ENCODE results near the gene CRIP1.

Gene CRIP1

GRCh38 chr14:105519946-105520698 is 33.4 kb downstream of the CRIP1 start:
- DNase-seq, result no peak

GRCh38 chr14:105525326-105525725 is 38.6 kb downstream of the CRIP1 start:
- DNase-seq, result no peak

DNA sequence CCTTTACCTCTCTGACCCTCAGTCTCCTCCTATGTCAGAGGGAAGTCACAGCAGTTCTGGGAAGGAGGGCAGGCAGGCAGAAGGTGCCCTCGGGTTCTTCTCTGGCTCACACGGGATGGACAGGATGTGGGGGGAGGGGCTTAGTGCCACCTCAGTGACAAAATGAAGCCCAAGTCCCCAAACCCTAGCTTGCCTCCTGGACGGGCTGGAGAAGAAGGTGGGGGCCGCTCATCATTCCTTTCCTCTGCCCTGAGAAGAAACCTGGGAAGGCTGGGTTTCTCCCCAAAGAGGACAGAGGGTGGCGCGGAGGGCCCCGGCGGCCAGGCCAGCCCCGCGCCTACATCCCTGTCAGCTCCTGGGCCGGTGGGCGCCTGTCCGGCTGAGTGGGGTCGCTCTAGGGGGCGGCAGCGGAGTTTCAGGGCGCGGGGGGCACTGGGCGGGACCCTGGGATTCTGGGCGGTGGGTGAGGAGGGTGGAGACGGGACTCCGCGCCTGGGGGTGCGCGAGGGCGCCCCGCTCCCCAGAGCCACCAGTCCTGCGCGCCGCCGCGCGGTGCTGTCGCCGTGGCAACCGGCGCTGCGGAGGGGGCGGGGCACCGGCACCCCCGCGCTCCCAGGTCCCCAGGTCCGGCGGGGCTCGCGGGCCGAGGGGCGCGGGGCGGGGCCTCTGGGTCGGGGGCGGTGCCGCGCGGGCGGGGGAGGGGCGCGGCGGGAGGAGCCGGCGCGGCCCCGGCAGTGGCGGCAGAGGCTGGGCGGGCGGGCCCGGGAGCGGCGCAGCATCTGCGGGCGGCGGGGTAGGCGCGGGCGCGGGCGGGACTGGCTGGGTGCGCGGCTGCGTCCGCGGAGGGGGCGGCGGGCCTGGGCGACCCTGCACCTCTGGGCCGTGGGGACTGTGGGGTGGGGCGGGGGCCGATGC is 39.4 kb downstream of the CRIP1 start, which contains the start of gene TMEM121:
Gene TMEM121 (plus strand): TSS at position 723 of the 915 bp plus-strand sequence. CDS start 2,252 bp downstream, outside the sequence.
- peak; percentile 61 for DNase-seq

DNA sequence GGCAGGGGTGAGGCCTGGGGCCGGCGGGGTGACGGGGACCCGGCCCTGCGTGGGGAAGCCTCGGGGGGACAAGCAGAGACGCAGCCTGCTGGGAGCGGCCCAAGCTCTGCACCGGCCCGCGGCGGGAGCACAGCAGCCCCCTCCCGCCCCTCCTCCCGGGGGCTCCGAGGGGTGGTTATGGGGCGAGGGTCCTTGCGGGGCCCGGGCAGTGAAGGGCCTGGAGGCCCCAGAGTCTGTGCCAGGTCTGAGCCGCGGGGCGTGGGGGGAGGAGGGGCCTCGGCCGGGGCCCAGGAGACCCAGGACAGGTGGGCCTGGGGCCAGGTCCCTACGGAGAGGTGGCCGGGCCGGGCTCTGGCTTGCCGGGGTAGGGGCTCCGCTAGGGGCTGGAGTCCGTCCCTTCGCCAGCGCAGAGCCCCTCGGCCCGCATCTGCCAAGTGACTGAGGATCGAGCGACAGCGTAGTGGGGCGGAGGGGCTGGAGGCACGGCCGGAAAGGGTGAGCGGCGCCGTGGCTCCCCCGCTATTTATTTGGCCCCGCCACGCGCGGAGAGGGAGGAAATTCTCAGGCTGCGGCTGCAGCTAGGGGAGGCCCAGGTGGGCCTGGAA is 40.2 kb downstream of the CRIP1 start:
- DNase-seq, result peak; percentile 57

GRCh38 chr14:105527381-105527825 is 40.7 kb downstream of the CRIP1 start:
- peak; percentile 44 for DNase-seq

- peak; percentile 90 for DNase-seq
Measured at GRCh38 chr14:105527826-105528585, 41.3 kb downstream of the CRIP1 start.

DNA sequence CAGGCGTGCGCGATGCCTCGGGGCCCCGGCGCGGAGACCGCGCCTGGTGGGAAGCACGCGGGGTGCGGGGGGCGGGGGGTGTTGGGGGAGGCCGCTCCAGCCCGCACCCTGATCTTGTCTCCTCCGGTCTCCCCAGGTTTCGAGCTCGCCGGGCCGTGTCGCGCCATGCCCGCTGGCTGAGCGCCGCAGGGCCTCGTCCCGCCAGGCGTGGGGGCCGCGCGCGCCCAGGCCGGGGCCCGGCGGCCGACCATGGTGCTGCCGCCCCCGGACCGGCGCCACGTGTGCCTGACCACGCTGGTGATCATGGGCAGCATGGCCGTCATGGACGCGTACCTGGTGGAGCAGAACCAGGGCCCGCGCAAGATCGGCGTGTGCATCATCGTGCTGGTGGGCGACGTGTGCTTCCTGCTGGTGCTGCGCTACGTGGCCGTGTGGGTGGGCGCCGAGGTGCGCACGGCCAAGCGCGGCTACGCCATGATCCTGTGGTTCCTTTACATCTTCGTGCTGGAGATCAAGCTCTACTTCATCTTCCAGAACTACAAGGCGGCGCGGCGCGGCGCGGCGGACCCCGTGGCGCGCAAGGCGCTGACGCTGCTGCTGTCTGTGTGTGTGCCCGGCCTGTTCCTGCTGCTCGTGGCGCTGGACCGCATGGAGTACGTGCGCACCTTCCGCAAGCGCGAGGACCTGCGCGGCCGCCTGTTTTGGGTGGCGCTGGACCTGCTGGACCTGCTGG is 42.1 kb downstream of the CRIP1 start:
- no peak for DNase-seq

DNA sequence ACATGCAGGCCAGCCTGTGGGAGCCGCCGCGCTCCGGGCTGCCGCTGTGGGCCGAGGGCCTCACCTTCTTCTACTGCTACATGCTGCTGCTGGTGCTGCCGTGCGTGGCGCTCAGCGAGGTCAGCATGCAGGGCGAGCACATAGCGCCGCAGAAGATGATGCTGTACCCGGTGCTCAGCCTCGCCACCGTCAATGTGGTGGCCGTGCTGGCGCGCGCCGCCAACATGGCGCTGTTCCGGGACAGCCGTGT is 42.6 kb downstream of the CRIP1 start:
- peak; percentile 65 for DNase-seq

DNA sequence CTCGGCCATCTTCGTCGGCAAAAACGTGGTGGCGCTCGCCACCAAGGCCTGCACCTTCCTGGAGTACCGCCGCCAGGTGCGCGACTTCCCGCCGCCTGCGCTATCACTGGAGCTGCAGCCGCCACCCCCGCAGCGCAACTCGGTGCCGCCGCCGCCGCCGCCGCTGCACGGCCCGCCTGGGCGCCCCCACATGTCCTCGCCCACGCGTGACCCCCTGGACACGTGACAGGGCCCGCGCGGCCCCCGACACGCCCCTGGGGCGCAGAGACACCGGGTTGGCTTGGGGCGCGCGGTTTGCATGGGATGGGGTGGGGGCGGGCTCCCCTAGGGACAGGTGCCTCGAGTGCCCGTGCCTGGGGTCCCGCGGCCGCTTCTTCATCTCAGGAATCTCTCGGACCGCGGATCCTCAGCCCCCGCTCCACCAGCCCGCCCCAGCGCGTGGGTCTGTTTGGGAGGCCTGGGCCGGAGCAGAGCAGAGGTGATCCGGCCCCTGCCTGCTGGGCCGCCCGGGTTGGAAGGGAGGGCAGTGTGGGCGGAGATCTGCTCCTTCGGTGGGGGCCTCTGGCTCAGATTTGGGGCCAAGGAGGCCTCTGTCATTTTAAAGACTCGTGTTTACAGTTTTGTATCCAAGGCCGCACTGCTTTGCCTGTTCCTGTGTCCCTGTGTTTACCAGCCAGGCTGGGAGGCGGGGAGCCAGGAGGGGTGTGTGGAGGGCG is 43.0 kb downstream of the CRIP1 start:
- DNase-seq, result peak; percentile 53

DNA sequence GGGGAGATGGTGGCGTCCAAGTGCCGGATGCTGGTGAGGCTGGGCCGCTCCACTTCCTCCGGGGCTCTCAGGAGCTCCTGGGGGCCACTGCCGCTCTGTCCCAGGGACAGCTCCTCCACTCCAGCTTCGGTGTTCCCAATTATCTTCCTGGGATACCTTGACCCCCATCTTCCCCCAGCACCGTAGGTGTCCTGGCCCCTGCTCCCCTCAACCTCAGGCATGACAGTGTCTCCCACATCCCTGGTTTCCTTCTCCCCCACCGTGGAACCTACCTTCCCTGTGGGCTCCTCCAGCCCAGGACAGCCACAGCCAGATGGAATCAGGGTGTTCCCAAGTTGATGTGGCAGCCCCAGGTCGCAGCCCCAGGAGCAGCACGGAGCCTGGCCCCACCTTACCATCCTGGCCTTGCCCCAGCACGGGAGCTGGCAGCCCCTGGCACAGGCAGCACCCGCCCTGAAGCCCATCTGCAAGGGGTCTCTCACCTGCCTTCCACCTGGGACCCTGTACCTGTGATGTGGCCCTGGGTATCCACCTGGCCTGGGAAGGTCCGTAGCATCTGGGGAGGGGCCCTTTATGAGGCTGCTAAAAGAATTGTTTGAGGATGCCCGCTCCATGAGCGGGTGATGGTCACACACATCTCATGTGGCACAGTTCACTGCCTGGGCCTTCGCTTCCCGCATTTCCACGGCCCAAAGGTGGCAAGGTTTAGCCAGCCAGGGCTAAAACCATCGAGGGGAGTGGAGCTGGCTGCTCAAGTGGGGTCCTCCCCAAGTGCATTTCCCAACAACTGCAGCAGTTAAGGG is 43.8 kb downstream of the CRIP1 start:
- DNase-seq, result no peak

DNA sequence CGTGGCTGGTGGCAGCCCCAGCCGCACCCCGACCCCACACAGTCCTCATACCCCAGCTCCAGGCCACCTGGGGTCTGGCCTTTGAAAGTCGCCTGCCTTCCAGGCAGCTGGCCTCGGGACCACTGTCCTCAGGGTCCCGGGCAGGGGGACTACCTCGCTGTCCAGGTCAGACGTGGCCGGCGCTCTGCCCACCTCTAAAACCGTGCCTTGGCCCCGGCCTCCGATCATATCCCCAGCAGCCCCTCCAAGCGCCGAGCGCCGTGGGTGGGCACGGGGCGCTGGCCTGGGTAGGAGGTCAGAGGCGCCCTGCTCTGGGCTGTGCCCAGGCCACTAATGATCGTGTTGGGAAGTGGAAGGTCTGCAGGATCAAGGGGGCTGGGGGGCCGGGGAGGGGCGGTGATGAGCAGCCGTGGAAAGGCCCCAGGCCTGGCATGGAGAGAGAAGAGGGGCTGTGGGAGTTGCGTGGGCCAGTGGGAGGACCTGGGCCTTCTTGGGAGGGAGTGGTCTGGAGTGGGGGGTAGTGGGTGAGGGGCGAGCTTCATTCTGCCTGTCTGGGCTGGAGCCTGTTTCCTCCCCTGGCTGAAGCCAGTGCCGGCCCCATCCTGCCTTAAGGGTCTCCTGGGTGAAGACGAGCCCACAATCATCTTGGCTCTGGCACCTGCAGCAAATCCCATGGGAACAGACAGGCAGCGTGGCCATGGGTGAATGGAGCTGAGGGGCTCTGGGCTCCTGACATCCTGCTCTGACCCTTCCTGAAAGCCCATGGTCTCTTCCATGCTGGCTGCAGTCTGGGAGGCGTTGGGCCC is 44.6 kb downstream of the CRIP1 start:
- no peak for DNase-seq

GRCh38 chr14:105531894-105532623 is 45.4 kb downstream of the CRIP1 start:
- DNase-seq, result no peak

- peak; percentile 53 for DNase-seq
Measured at GRCh38 chr14:105532735-105533141, 46.1 kb downstream of the CRIP1 start.

DNA sequence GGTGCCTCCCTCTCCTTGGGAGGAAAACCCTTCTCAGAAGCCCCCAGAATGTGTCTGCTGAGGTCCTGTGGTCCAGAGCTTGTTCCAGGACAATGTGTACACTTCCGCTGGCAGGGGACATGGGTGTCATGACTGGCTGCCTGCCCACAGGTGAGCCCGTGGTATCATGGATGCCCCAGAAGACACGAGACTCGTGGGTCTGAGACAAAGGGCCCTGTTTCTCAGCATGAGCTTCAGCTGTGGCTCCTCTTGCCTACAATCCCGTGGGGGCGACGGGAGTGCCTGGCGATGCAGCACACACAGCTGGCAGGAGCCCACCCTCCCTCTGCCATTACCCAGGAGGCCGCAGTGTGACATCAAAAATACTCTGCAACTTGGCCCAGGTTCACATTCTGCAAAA is 46.7 kb downstream of the CRIP1 start:
- peak; percentile 44 for DNase-seq

DNA sequence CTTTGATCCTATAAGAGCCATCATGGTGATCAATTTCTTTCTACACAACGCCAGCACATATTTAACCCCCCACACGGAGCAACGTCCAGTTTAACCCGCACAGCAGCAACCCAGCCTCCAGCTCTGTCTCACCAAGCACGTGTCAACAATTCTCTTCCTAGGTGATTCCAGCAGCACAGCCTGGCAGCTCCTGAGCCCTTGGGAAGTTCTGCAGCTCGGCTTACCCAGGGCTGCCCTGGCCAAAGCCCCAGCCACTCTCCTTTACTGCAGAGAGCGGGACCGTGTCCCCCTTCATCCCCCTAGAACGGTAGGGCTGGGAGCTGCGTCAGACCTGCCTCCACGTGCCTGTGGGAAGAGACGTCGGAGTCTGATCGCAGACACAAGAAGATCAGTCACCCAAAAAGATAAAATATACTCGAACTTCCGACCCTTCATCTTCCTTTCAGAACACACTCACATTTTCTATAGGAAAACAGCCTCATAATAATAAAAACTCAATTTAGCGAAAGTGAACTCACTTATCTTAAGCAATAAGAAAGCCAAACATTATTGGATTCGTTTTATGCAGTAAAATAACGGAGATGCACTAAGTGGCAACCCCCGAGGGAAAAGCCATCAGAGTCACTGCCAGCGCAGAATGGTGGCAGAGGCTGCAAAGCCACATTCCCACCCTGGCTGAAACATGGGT is 47.3 kb downstream of the CRIP1 start:
- no peak for DNase-seq

GRCh38 chr14:105534586-105534985 is 47.9 kb downstream of the CRIP1 start:
- DNase-seq, result no peak

DNA sequence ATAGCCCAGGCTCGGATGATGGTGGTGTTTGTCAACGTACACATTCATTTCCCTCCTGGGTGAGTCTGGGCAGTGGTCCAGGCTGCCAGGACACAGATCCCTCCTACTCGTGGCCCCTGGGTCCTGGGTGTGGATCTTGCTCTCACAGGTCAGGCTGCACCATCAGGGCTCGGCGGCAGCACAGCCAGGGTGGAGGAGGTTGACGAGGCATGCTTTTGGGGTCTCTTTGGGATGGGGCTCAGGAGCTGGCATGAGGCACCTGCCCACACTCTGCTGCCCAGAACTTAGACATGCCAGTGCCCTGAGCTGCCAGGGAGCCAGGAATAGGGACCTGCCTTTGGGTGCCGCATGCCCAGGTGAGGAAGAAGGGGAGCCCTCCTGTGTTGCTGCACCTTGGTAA is 49.4 kb downstream of the CRIP1 start:
- DNase-seq, result no peak

Data from right forelimb (tissue), 1 donor.